GM19043 (cell line): ENCODE measurements around the gene SEMA3F.

Source experiments
- ATAC-seq: cut with Tn5 transposase; IDR thresholded peaks from one replicate; pipeline ENCODE4 v1.9.1; 2021; ENCODE audit warnings: low read depth; ENCODE audit not compliant: unreplicated experiment

SEMA3F gene

DNA sequence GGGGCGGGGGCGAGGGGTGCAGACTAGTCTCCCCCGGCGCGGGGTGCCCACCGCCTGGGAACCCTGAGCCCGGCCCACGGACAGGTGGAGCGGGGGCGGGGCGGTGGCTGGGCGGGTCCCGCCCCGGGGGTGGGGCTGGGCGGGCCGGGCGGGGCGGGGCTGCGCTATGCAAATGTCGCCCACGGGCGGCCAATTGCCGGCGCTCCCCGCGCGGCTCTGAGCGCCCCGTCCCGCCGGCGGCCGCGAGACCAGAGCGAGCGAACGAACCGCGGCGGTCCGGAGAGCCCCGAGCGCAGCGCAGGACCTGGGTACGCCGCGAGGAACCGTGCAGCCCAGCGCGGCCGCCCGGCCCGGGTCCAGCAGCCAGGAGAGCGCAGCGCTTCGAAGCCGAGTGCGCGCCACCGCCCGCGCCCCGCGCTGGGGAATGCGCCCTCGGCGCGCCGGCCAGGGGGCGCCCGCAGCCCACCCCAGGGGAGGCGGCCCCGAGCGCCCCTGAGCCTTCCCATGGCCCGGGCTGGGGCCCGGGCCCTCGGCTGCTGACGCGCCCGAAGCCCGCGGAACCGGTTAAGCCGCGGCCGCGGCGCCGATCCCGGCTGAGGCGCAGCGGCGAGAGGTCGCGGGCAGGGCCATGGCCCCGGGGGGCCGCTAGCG lies at the start of gene SEMA3F:
Gene SEMA3F, plus strand, starts transcription at position 485 of the 651 bp plus-strand sequence. CDS start 4,299 bp downstream, outside the sequence.
- ATAC-seq: peak; percentile 56

DNA sequence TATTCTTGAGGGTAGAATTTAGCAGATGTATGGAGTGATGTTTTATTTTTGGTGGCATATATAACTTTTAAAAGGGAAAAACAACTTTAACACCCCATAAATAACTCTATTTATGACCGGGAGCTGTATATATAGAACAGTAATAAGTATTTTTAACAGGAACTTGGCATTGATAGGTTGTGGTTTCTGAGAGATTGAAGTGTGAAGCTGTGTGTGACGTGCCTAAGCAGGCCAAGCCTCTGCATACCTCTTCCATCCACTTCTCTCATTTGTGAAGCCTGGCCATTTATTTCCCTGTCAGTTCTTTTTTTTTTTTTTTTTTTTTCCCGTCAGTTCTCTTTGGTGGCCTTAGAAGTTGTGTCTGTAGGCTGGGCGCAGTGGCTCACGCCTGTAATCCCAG lies 43.4 kb upstream of the SEMA3F start:
- ATAC-seq: no peak

DNA sequence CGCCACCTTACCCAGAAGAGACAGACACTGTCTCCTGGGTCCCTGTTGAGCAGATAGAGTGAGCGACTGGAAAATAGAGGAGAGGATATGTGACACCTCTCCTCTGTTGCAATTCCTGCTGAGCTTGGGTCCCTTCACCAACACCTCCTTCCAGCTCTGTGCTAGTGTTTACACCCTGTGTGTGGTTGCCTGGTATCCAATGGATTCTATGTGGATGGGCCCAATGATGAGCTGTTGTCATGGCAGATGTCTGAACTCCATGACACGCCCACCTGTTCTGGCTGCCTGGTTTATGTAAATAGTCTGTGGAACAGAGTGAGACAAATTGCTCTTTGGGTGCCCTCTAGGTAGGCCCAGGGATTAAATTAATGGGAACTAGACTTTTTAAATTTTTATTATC lies 42.7 kb upstream of the SEMA3F start:
- ATAC-seq: no peak

DNA sequence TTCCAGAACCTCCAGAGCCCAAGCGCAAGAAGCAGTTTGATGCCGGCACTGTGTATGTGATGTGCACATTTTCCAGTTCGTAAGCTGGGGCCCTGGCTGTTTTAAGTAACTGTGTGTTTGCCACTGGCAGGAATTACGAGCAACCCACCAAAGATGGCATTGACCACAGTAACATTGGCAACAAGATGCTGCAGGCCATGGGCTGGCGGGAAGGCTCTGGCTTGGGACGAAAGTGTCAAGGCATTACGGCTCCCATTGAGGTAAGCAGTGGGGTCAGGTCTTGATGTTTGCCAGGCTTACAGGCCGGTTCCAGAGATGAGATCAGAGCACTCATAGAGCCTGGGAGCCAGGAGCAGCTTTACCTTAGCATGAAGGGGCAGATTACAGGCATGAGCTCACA lies 38.0 kb upstream of the SEMA3F start:
- no peak for ATAC-seq

DNA sequence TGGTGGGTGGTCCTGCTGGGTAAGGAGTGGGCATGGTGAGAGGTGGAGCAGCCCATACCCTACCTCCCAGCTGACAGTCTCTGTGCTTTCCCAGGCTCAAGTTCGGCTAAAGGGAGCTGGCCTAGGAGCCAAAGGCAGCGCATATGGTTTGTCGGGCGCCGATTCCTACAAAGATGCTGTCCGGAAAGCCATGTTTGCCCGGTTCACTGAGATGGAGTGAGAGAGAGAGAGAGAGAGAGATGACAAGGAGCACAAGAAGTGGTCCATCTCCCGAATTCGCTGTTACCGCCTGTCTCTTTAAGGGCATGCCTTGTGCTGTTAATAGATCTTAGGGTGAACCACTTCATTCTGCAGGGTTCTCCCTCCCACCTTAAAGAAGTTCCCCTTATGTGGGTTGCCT lies 36.9 kb upstream of the SEMA3F start:
- ATAC-seq: no peak

DNA sequence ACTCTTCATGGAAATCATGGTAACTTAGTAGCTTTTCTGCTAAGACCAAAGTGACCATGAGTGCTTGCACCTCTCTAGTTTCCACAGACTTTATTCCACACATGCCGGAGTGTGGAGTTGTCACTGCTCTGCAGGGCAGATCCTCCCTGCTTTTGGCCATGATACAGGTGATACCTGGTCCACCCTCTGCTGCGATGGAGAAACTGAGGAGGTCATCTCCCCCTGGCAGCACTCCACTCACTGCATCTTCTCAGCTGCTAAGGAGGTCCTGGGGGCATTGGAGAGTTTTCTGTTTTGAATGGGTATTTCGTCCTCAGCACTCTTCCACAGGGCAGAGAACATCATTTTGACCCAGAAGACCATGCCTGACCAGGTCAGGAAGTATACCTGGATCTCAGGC lies 35.3 kb upstream of the SEMA3F start:
- no peak for ATAC-seq

DNA sequence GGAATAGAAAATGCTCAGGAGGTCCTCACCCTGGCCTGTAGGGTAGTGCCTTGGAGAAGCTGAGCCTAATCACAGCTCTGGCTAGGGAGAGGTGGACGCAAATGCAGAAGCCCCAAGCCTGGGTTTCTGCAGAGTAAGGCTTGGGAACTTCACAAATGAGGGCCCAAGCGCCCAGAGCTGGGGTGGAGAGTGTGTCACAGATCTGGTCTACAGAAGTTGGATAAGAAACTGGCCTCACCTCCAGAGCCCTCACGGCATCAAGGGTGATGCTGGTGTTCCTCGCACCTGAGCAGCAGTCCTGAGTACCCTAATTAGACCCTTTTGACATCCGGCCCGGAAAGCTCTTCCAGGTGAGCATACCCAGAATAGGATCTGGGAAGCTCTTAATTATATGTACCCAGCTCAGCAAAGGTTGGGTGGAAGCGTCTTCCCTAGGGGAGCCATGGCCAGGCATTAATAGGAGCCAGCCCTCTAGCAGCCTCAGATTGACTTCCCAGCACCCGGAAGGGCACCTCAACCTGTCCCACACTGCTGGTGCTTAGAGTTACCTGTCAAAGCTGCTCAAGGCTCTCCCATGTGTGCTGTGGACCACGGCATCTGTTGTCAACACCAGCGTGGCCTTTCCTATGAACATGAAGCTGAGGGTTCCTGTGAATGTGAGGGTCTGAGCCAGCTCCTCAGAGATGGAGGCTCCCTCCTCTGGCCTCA lies 34.6 kb upstream of the SEMA3F start:
- no peak for ATAC-seq

DNA sequence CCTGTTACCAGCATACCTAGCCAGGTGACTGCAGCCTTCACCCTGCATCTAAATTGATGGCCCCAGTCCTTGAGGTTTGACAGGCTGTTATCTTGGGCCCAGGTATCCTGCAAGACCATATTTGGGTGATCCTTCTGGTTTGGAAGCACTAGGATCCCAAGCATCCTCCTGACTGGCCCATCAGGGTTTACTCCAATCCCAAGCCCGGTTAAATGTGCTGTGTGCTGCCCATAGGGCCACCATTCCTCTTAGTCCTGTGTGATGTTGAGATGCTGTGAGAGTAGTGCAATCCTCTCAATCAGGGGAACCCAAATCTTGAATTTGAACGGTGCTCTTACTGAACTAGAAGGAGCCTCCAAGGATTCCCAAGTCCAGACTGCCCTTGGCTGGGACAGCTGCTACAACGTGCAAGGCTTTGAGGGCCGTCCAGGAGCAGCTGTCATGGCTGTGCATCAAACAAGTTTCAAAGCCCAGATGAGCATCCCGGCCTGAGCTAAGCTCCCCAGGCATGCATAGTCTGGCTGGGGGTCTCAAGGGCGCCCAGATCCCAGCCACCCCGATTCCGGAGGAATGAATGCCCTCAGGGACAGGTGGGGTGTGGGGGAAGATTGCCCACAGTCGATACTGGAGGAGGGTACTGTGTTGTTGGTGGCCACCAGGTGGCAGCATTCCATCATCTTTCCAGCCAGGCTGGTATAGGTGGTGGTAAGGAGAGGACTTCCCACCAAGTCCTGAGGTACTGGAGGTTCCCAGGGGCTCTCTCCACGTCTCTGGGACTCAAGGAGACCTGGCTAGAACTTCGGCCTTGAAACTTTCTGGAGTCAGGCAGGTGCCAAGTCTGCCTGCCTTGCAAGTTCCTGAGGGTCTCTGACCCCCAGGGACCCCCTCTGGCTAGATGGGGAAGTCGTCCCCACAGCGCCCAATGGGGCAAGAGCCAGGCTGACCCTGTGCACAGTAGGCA lies 33.8 kb upstream of the SEMA3F start:
- no peak for ATAC-seq

DNA sequence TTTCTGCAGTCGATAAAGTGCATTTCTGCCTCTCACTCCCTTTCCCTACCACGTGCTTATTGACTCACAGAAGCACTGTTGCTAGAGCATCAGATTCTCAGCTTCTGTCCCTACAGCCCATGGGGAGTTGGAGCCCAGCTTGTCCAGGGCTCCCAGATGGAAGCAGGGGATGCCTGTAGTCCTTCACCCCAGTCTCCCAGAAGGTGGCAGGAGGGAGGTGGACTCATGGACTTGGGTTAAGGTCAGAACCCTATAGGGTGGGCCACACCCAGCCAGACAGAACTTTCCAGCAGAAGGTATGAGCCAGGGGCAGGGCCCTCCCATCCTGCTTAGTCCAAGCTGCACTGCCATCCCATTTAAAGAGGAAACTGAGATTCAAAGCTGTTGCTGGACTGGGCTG lies 33.1 kb upstream of the SEMA3F start:
- ATAC-seq: no peak

DNA sequence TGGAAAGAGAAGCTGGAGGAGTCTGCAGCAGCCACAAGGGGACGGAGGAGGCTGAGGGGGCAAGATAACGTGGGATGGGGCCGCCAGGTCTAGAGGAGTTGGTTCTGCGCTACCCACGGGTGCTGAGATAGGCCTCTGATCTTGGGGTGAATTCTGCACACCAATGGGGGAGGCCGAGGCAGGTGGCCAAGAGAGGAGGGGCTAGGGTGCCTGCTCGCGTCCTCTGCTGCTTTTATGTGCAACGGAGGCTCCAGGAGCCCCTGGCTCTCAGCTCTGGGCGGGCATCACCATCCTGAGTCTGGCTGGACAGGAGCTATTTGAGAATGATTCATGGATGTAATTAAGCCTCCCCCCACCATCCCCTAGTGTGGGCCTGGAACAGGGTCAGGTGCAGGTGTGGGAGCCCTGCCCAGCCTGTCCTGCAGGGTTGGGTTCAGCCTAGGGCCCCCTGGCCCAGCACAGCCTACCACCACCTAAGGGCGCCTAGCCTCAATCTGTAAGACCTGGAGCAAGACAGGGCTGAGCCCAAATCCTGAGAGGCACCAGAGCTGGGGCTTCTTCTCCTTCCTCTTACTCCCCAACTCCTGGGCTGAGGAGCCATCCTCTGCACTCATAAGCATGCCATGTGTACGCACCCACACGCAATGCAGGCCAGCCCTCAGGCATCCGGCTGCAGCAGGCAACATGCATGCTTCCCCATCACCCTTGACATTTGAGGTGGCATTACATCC lies 32.3 kb upstream of the SEMA3F start:
- ATAC-seq: no peak

DNA sequence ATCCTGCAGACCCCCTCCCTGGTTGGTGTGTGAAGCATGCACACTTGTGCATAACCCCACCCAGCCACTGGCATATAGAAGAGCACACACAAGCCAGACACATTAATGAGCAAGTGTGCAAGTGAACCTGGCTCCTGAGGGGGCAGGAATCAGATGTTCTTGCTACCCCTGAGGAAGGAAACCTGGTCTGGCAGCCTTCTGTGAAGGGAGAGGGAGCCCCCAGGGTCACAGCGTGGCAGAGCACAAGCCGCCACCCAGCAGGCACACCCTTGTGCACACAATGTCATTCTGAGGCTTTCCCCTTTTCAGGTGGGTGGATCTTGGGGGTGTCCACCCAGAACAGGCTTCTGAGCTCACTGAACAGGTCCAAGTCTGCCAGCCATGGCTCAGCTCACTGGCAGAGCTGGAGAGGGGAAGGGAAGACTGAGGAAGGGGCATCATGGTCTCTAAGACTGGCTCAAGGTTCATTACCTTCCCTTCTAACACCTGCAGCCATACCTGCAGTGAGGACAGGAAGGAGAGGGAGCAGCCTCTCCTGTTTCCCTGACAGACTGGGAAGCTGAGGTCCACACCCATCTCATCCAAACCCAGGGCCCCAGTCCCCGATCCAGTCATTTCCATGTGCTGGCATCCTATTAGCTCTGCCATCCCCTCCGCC lies 31.6 kb upstream of the SEMA3F start:
- no peak for ATAC-seq

DNA sequence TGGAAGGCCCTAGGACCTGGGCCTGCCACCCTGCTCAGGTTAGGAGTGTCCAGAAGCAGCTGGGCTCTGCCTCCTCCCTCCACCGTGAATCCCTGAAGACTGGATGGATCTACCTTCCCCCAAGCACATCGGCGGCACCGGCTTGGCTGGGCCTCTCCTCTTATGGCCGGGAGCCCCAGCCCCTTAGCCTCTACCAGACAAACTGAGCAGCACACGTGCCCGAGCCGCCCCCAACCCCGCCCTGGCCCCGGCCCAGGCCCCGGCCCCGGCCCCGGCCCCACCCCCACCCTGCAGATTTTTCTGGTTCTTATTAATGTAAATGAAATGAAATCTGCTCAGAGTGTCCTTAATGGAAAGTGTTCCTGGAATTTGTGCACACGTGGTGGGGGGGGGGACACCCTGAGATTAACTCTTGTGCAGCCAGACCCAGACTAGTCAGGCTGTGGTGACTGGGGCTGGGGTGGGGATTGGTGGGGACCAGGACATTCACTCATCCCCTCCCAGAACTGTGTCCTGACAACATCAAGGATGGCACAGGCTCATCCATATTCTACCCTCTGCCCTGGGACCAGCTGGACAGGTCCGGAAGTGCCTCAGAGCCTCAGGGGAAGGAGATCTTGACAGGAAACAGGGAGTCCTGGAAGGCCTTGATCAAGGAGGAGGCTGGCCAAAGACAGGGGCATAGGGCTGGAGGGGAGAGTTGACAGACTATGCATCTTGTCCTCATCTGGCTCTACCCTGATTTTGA lies 30.9 kb upstream of the SEMA3F start:
- no peak for ATAC-seq

DNA sequence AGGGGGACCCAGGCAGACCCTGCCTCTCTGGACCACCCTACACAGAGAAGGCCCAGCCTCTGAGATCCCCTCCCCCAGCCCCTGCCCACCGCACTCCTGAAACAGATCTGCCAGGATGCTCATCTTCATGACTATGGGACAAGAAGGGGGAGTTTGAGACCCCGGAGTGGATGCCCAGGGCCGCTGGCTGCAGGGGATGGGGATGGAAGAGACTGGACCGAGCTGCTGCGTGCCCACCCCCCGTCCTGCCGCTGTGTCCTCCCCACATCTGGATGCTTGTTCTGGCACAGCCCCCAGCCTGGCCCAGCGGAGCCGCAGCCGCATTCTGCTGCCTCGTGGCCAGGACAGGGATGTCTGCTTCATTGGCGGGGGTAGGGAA lies 30.3 kb upstream of the SEMA3F start:
- ATAC-seq: no peak

DNA sequence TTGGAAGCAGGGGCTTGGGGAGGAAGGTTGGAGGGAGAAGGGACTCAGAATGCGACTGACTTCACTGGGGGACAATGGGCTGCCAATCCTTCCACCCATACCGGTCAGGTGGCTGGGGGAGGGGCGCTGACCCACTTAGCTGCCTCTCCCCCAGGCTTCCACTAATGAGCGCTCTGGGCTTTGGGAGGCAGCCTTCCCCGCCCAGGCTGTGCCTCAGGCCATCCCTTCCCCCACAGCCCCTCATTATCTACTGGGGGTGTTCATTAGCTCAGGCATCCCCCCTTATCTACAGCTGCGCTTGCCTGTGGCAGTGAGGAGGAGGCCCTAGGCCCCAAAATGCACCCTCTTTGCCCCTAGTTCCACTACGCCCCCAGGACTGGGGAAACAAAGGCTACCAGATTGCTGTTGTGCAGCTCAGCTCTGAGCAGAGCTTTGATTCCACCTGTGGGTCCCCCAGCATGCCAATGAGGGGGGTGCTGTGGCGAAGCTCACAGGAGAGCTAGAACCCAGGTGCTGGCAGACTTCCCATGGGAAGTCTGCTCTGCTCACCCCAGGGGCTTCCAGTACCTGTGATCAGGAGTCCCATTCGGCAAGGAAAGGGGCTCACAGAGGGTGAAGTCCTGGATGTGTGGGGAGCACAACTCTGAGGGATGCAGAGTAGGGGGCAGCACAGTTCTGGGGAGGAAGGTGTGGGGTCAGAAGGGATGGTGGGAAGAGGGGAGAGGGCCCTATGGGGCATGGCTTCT lies 29.4 kb upstream of the SEMA3F start:
- ATAC-seq: no peak

DNA sequence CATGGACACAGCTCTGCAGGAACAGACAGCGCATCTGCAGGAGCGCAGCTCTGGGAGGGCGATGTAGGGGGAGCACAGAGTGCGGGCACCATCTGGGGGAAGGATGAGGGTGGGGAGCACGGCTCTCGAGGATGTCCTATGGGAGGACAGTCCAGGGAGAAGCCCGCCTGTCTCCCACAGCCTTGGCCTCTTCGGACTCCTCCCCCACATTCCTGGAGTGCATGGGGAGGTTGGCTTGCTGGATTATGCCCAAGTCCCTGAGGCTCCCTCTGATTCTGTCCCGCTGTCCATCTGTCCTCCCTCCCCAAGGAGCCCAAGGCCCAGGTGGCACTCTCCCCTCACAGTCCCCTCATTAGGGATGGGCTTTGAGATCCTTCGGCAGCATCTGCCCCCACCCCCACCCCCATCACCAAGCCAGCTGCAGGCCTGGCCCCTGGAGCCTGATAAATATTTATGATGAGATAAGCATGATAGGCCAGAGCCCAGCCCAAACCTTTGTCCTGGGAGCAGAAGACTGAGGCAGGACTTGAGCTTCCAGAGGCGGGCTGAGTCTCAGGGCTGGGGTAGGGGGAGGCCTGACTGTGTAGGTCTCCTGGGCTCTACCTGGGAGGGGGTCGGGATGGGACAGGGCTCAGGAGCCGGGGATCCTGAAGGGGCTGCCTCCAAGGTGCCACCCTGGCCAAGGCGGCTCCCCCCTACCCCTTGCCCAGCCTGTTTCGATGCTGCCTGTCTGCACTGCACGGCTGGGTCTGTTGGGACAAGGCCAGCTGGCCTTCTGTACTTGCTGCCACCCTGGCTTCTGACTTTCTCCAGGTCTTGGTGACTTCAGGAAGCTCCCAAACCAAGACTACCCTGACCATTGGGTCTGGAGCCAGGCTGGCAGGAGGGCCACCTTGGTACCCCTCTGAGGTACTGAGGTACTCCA lies 28.6 kb upstream of the SEMA3F start:
- no peak for ATAC-seq

DNA sequence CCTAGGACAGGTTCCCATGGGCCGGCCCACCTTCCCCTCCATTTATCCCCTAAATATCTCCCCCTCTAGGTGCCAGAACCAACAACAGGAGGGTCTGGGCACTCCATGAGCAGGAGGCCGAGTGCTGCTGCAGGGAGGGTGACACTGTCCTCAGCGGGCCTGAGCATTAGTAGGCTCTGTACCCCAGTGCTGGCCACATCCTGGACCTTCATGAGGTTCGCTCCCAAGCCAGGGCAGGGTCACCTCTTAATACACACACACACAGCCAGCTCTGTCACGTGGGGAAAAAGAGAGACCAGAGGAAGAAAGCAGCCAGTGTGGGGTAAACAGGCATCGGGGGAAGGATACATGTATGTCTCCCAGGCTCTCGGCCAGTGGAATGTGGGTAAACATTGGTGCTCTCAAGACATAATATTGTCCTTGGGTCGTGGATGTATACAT lies 27.9 kb upstream of the SEMA3F start:
- no peak for ATAC-seq

DNA sequence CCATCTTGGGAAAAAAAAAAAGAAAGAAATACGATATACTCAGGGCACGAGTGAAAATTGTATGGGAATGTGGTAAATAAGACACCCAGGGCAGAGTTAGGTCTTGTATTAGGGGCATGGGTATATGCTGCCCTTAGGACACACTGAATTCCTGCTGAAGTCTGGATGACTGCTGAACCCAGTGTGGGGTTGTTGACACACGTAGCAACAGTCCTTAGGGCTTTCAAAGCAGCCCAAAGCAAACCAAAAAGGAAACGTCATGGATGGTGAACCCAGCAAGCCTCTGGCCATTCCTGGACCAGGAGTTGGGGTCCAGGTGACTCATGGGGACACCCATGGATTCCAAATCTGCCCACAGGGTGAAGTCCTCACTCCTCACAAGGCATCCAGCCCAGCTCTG lies 27.1 kb upstream of the SEMA3F start:
- ATAC-seq: no peak

DNA sequence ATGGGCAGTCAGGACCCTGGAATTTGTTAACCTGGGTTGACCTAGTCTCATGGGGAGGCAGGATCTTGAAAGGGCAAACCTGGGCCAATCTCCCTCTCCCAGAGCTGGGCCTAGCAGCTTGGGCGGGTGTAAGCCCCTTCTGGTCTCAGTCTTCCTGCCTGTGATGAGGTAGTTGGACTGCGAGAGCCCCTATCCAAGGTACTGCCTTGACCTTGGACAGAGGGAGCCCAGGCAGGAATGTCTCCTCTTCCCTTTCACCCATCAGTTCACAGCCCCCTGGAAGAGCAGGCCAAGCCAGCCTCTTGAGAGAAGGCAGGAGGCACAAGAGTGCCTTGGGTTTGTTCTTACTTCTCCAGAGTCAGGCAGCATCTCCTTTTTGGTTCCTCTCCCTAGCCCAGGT lies 24.7 kb upstream of the SEMA3F start:
- ATAC-seq: no peak
